Activated T-cell treated with anti-CD3 and anti-CD28 coated beads, Interleukin-2, amount 50 U/mL, for 24 hours (primary cell): ENCODE results near the gene PTK7.
"Not testable (repeated sequence)": the region's sequence is repeated elsewhere in the genome, so short reads cannot be mapped to it uniquely, and the experiment has no call there.

Experiments used
- DNase-seq: peaks from one replicate; pipeline ENCODE4 v3.0.0-alpha.2; 2020
- H3K27ac Mint-ChIP-seq: 2 replicates; pipeline ENCODE4 v1.8.0; 2020; ENCODE audit warnings: mild to moderate bottlenecking, mixed read lengths
- H3K27me3 Mint-ChIP-seq: 2 replicates; pipeline ENCODE4 v1.8.0; 2020; ENCODE audit warnings: mixed read lengths
- H3K36me3 Mint-ChIP-seq: 2 replicates; pipeline ENCODE4 v1.8.0; 2020; ENCODE audit warnings: low read depth, mixed read lengths
- H3K4me1 Mint-ChIP-seq: 2 replicates; pipeline ENCODE4 v1.8.0; 2020; ENCODE audit warnings: low read depth, mixed read lengths
- H3K4me3 Mint-ChIP-seq: 2 replicates; pipeline ENCODE4 v1.8.0; 2020; ENCODE audit warnings: mild to moderate bottlenecking, moderate library complexity, mixed read lengths
- H3K9me3 Mint-ChIP-seq: 2 replicates; pipeline ENCODE4 v1.8.0; 2020; ENCODE audit warnings: mixed read lengths

PTK7 gene

DNA sequence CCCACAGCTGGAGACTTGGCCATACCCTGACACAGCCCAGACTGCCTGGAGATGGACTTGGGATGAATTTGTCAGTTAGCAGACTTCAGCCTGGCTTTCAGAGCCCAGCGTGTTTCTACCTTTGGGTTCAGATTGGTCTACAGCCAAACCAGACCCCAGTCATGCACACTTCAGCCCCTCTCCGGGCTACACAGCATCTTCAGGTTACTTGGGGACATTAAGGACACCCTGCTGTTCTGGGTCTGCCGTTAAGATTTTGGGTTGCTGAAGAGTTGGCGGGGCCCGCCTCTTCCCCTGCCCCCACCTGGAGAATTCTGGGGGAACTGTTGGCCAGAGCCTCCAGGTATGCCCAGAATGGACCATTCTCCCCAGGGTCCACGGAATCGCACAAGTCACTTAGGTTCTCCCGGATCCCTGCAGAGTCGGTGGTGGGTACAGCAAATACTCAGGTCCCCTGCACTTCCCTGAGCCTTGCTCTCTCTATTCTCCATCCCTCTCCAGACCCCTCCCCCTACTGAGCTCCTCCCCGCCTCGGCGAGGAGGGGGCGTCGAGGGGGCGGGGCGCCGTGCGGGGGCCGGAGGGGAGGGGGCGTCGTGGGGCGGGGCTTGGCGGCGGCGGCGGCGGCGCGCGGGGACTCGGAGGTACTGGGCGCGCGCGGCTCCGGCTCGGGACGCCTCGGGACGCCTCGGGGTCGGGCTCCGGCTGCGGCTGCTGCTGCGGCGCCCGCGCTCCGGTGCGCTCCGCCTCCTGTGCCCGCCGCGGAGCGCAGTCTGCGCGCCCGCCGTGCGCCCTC, at the start of gene PTK7:
PTK7 (plus strand) TSS at position 645 of the 794 bp plus-strand sequence. CDS start 175 bp downstream, outside the sequence.
- Mint-ChIP-seq H3K27ac (no peak within 1 kb of the TSS), H3K4me1 (peaks cover 9% of the 10 kb centered on the region), H3K27me3 (peaks cover 29% of the 10 kb centered on the region), H3K36me3 (peaks cover 16% of the 10 kb centered on the region), H3K9me3 (no peaks in the 10 kb centered on the region), H3K4me3 (peak within 1 kb of the TSS; percentile 74)
- peak; percentile 60 for DNase-seq

DNA sequence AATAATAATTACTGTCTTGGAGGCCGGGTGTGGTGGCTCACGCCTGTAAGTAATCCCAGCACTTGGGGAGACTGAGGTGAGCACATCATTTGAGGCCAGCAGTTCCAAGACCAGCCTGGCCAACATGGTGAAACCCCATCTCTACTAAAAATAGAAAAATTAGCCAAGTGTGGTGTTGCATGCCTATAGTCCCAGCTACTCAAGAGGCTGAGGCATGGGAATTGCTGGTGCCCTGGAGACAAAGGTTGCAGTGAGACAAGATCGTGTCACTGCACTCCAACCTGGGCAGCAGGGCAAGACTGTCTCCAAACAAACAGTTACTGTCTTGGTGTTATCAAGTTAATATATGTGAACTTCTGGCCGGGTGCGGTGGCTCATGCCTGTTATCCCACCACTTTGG, 49.7 kb upstream of the PTK7 start:
- Mint-ChIP-seq H3K4me1 (peaks cover 26% of the 10 kb centered on the region), H3K36me3 (peaks cover 81% of the 10 kb centered on the region), H3K9me3 (no peaks in the 10 kb centered on the region), H3K27ac (peak overlapping the region; percentile 55), H3K4me3 (no peak overlapping the region), H3K27me3 (no peaks in the 10 kb centered on the region)
- DNase-seq = no peak

DNA sequence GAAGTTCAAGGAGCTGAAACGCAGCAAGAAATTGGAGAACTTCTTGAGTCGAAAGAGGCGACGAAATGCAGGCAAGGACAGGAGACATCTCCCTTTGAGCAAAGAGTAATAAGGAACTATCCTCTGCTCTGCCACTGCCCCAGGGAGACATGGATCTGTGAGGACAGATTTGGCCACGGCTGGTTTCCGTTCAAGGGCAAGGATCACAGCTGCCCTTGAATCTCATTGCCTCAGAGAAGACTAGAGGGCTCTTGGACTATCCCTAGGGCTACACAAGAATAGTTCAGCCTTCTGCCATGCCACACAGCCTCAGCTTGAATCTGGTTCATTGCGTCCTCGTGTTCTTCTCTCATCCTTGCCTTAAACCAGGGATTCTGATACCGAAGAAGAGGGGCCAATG, 47.0 kb upstream of the PTK7 start:
- no peaks in the 10 kb centered on the region for H3K9me3 Mint-ChIP-seq
- H3K27ac Mint-ChIP-seq = no peak overlapping the region
- no peak overlapping the region for H3K4me3 Mint-ChIP-seq
- H3K27me3 Mint-ChIP-seq = no peaks in the 10 kb centered on the region
- H3K4me1 Mint-ChIP-seq = peaks cover 17% of the 10 kb centered on the region
- DNase-seq = no peak
- peaks cover 94% of the 10 kb centered on the region for H3K36me3 Mint-ChIP-seq

DNA sequence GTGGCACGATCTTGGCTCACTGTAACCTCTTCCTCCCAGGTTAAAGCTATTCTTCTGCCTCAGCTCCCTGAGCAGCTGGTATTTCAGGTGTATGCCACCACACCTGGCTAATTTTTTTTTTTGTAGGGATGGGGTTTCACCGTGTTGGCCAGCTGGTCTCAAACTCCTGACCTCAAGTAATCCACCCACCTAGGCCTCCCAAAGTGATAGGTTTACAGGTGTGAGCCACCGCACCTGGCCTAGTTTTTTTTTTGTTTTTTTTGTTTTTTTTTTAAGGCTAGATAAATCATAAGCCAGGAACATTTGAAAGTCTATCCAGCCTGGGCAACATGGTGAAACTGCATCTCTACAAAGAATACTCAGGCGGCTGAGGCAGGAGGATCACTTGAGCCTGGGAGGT, 43.8 kb upstream of the PTK7 start:
- H3K9me3 Mint-ChIP-seq = no peaks in the 10 kb centered on the region

DNA sequence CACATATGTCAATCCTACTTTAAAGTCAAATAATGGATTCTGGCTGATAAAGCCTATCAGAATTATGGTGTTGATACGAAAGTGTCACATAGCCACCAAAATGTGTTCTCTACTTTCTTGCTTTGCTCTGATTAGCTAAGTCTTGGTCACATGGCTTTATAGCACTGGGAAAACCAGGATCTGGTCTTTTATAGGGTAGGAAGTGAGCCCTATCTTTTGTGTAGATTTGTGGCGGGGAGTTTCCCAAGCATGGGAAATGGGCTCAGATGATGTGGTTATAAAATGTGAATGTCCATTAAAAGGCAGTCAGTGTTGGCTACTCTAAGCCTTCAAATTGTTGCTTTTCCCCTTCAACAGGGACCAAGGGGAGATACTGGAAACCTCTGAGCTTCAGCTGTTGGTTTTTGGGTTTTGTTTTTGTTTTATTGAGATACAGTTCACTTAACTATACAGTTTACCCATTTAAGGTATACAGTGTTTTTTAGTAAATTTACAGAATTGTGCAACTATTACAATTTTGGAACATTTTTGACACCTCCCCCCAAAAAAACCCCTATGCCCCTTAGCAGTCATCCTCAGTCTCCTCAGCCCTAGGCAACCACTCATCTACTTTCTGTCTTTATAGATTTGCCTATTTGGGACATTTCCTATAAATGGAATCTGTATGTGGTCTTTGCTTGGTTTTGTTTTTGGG, 42.5 kb upstream of the PTK7 start:
- Mint-ChIP-seq H3K4me3 (no peak overlapping the region), H3K27me3 (no peaks in the 10 kb centered on the region), H3K9me3 (no peaks in the 10 kb centered on the region), H3K4me1 (peaks cover 5% of the 10 kb centered on the region), H3K36me3 (peaks cover 89% of the 10 kb centered on the region), H3K27ac (peak overlapping the region; percentile 56)
- no peak for DNase-seq

More for the DNA sequence above, 43.8 kb upstream of the PTK7 start:
- Mint-ChIP-seq H3K27me3 (no peaks in the 10 kb centered on the region), H3K27ac (peak overlapping the region; percentile 14), H3K4me3 (no peak overlapping the region), H3K4me1 (peaks cover 5% of the 10 kb centered on the region), H3K36me3 (peaks cover 89% of the 10 kb centered on the region)
- DNase-seq = no peak

DNA sequence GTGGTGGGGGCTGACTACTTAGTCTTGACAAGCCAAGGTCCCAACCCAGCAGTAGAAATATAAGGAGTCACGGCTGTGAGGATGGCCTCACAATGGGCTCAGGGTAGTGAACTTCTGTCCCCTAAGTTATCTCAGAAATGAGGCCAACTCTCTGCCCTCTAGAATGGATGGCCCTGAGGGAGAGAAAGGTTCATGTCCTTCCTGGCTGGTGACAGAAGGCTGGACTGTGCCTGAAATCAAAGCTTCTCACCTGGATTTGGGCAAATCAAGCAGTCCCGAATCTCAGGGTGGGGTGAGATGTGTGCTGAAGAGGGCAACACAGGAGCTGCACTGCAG, 42.0 kb upstream of the PTK7 start:
- H3K4me1 Mint-ChIP-seq = peaks cover 5% of the 10 kb centered on the region
- H3K9me3 Mint-ChIP-seq = no peaks in the 10 kb centered on the region
- no peak overlapping the region for H3K4me3 Mint-ChIP-seq
- DNase-seq = no peak
- H3K27me3 Mint-ChIP-seq = no peaks in the 10 kb centered on the region
- peaks cover 89% of the 10 kb centered on the region for H3K36me3 Mint-ChIP-seq
- peak overlapping the region; percentile 56 for H3K27ac Mint-ChIP-seq

DNA sequence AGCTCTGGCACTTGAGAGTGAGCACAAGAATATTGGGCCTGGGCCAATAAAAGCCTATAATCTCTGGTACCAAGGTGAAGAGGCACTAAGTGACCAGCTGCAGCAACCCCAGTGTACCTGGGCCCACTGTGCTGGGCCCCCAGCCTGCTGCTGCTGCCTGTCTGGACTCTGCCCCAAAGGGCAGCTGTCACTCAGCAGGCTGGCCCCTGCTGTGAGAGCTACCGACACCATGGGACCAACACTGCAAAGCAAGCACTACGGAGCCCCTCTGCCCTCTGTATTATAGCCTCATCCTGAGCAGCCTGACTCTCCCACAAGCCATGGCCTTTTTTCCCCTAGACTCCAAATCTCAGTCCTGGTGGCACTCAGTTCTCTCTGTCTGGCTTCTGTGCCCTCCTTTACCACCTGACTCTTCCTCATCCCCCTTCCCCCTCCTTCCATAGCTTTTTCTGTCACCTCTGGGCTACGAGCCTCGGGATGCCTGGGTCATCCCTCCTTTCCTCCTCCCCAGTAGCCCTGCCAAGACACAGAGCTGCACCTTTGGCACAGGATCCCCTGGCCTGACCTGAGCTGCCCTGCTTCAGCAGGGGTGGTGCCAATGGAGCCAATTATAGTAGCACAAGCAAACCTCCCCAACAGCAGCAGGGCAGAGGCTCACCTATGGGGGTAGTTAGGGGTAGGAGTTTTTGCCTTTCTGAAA, 40.5 kb upstream of the PTK7 start:
- Mint-ChIP-seq H3K27ac (peak overlapping the region; percentile 34), H3K4me3 (no peak overlapping the region), H3K36me3 (peaks cover 89% of the 10 kb centered on the region), H3K4me1 (peaks cover 5% of the 10 kb centered on the region), H3K27me3 (no peaks in the 10 kb centered on the region), H3K9me3 (no peaks in the 10 kb centered on the region)
- no peak for DNase-seq

DNA sequence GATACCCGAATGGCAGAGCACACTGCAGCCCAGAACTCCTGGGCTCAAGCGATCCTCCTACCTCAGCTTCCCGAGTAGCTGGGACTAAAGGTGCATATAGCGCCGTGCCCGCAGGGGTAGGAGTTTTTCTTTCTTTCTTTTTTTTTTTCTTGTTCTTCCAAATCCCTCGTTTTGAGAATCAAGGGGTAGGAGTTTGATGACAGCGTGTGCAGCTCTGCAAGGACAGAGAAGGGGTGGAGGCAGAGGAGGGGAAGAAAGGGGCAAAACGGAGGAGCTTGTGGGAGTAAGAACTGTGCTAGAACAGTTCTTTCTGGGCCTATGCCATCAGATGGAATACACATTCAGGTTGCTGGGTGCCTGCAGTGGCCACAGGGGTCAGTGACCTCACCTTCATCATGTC, 39.4 kb upstream of the PTK7 start:
- DNase-seq = no peak
- H3K27ac Mint-ChIP-seq = no peak overlapping the region
- no peak overlapping the region for H3K4me3 Mint-ChIP-seq
- H3K9me3 Mint-ChIP-seq = no peaks in the 10 kb centered on the region
- no peaks in the 10 kb centered on the region for H3K27me3 Mint-ChIP-seq
- peaks cover 5% of the 10 kb centered on the region for H3K4me1 Mint-ChIP-seq
- peaks cover 89% of the 10 kb centered on the region for H3K36me3 Mint-ChIP-seq

DNA sequence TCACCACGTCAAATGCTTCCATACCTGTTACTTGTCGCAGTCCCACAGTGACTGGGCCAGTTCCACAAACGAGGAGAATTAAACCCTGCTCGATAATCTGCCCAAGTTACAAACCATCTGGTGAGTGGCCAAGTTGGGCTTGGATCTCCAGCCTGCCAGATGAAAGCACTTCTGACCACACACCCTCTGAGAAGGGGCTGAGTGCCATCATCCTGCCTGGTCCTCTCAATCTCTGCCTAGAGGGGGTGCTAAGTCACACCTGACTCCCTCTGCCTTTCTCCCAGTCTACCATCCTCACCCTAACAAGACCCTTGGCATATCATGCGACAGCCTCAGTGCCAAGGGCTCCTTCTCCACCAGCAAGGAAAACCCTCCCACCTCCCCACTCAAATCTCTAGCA, 38.9 kb upstream of the PTK7 start:
- Mint-ChIP-seq H3K4me1 (peaks cover 5% of the 10 kb centered on the region), H3K27ac (peak overlapping the region; percentile 13), H3K4me3 (no peak overlapping the region), H3K27me3 (no peaks in the 10 kb centered on the region), H3K9me3 (no peaks in the 10 kb centered on the region), H3K36me3 (peaks cover 87% of the 10 kb centered on the region)
- no peak for DNase-seq

DNA sequence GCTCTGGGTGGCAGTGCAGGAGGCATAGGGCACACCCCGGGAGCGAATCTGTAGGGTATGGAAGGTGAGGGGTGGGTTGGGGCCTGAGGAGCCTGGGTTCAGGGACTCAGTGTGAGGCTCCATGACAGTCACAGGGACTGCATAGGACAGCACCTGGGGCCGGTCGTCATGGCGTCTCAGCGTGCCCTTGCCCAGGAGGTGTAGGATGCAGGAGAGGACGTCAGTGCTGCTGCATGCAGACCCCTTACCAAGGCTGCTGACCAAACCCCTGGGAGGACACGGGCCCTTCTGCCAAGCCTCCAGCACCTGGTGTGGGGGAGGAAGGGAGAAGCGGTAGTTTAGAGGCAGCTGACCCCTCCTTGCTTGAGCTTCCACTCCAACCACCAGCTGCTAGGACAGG, 38.4 kb upstream of the PTK7 start:
- no peak for DNase-seq
- Mint-ChIP-seq H3K36me3 (peaks cover 87% of the 10 kb centered on the region), H3K27ac (peak overlapping the region; percentile 63), H3K4me3 (no peak overlapping the region), H3K9me3 (no peaks in the 10 kb centered on the region), H3K27me3 (no peaks in the 10 kb centered on the region), H3K4me1 (peaks cover 5% of the 10 kb centered on the region)

DNA sequence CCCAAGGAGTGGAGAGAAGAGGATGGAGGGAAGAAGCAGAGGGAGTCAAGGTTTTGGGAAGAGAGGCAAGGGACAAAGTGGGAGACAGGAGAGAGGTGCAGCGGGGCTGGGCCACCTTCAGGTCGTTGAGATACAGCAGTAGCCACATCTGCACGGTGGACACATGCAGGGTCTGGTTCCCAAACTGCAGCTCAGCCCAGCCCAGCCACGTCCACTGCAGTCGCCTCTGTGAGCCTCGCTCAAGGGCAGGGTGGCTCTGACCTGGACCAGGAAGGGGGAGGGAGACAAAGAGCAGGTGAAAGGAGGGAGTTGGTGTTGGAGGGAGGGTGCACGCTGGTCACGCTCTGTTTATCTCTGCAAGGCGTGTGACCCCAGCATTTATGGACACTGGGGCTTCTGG, 37.4 kb upstream of the PTK7 start:
- H3K27me3 Mint-ChIP-seq = no peaks in the 10 kb centered on the region
- no peak overlapping the region for H3K27ac Mint-ChIP-seq
- peaks cover 86% of the 10 kb centered on the region for H3K36me3 Mint-ChIP-seq
- no peak for DNase-seq
- H3K9me3 Mint-ChIP-seq = no peaks in the 10 kb centered on the region
- H3K4me1 Mint-ChIP-seq = no peaks in the 10 kb centered on the region
- H3K4me3 Mint-ChIP-seq = no peak overlapping the region

DNA sequence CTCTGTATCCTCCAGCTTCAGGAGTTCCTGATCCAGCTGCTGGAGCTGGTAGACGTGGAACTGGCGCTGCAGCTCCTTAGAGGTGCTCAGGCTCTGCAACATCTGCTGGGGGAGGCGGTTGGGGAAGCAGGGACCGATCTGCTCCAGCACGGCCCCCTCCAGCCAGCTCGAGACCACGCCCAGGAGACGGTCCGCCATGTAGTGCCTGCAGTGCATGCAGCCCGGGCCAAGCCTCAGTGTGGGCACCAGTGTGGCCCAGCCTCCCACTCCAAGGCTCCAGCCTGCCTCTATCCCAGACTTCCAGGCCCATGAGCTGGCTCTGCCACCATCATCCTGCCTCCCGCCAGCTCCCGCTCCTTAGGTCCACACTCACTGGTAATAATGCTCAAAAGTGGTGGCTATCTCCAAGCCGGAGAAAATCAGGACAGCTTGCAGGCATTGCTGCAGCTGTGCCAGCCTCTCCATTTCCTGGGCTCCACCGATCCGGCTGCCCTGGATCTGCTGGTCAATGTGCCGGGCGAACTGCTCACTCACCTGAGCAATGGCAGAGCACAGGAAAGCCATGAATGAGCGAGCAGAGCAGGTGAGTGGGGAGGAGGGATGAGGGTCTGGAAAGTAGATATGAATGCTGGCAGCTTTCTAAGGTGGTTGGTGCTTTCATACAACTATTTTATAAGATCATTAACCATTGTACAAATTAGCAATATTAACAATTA, 35.4 kb upstream of the PTK7 start:
- Mint-ChIP-seq H3K36me3 (peaks cover 83% of the 10 kb centered on the region), H3K9me3 (no peaks in the 10 kb centered on the region), H3K27ac (peak overlapping the region; percentile 67), H3K4me3 (no peak overlapping the region), H3K27me3 (no peaks in the 10 kb centered on the region), H3K4me1 (no peaks in the 10 kb centered on the region)
- DNase-seq = no peak

DNA sequence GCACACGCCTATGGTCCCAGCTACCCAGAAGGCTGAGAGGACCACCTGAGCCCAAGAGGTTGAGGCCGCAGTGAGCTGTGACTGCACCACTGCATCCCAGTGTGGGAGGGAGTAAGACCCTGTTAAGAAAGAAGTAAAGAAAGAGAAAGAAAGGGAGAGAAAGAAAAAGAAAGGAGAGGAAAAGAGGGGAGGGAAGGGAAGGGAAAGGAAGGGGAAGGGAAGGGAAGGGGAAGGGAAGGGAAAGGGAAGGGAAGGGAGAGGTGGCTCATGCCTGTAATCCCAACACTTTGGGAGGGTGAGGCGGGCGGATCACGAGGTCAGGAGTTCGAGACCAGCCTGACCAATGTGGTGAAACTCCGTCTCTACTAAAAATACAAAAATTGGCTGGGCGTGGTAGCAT, 34.6 kb upstream of the PTK7 start:
- H3K27me3 Mint-ChIP-seq, H3K27ac Mint-ChIP-seq, DNase-seq, H3K4me3 Mint-ChIP-seq, H3K9me3 Mint-ChIP-seq, H3K4me1 Mint-ChIP-seq: not testable (repeated sequence)
- H3K36me3 Mint-ChIP-seq = peaks cover 86% of the 10 kb centered on the region

DNA sequence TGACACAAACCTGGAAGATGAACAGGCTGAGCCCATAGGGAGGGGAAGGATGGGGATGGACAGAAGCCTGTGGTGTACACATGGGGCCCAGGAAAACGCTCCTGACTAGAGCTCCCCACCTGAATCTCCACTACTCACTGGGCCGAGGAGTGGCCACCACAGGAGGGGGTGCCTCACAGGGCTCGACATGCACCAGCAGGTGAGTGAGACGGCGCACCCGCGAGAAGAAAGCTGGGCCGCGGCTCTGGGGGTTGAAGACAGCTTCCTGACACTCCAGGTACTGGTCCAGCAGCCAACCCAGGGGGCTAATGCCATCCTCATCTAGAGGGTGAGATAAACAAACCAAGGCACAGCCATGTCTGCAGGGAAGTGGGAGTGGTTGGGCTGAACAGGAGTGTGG, 32.8 kb upstream of the PTK7 start:
- H3K36me3 Mint-ChIP-seq = peaks cover 83% of the 10 kb centered on the region
- H3K4me1 Mint-ChIP-seq = no peaks in the 10 kb centered on the region
- no peaks in the 10 kb centered on the region for H3K27me3 Mint-ChIP-seq
- DNase-seq = no peak
- no peaks in the 10 kb centered on the region for H3K9me3 Mint-ChIP-seq
- H3K4me3 Mint-ChIP-seq = no peak overlapping the region
- H3K27ac Mint-ChIP-seq = no peak overlapping the region
